ENCODE results near the gene BICRAL. TPM values are rescaled to one million over a fixed set of nuclear protein-coding genes. Genes with fewer than 3 reads are reported as not detected.

BICRAL gene
- total RNA-seq, 2 donors from 2014 or later, result 11.6 to 14.9 TPM

GRCh38 chr6:42745083-42745639, 36.7 kb upstream of the BICRAL start:
- Mint-ChIP-seq H3K27ac (peak overlapping the region; percentile 74), H3K4me3 (peak overlapping the region; percentile 81), H3K4me1 (peaks cover 14% of the 10 kb centered on the region), H3K9me3 (no peaks in the 10 kb centered on the region), H3K27me3 (ENCODE audit: insufficient read depth) (no peaks in the 10 kb centered on the region), H3K36me3 (ENCODE audit: low read depth) (peaks cover 3% of the 10 kb centered on the region)
- DNase-seq, result peak; percentile 71
- Histone ChIP-seq H3K27me3 (ENCODE audit: control insufficient read depth, insufficient read depth, low read length, poor library complexity, severe bottlenecking) (no peaks in the 10 kb centered on the region), H3K36me3 (ENCODE audit: control insufficient read depth, insufficient read depth, low read length) (no peaks in the 10 kb centered on the region), H3K9ac (ENCODE audit: extremely low read depth, low read length, poor library complexity, severe bottlenecking) (peak overlapping the region; percentile 96), H3K9me3 (ENCODE audit: control insufficient read depth, low read length) (no peaks in the 10 kb centered on the region), H3K4me3 (ENCODE audit: low read length) (peak overlapping the region; percentile 96), H3K4me1 (ENCODE audit: control insufficient read depth, insufficient read depth, low read length) (no peaks in the 10 kb centered on the region), H3K27ac (ENCODE audit: low read depth, low read length) (peak overlapping the region; percentile 88)
- WGBS, 2 experiments (ENCODE audit: insufficient coverage in 1 of 2, insufficient read length in 1 of 2), result 3 to 4% methylated on average over 22 to 29 of the region's 29 CpGs
- peak; percentile 32 for TF ChIP-seq CTCF (conservative IDR thresholded peaks at IDR 0.05)

GRCh38 chr6:42745640-42746462, 36.0 kb upstream of the BICRAL start, which contains the start of gene TBCC:
Gene TBCC (minus strand): TSS chr6:42746103. CDS start chr6:42746073, 30 bp downstream.
- 0% methylated on average over 27 to 53 of the region's 57 CpGs for WGBS, 2 experiments (ENCODE audit: insufficient coverage in 1 of 2, insufficient read length in 1 of 2)
- peak within 1 kb of the TSS; percentile 97 for H3K27ac Mint-ChIP-seq

More at GRCh38 chr6:42745640-42746462, 36.0 kb upstream of the BICRAL start, which contains the start of gene TBCC:
- peak within 1 kb of the TSS; percentile 96 for H3K9ac ChIP-seq (ENCODE audit: extremely low read depth, low read length, poor library complexity, severe bottlenecking)
- TF ChIP-seq CTCF (conservative IDR thresholded peaks at IDR 0.05), result no peak
- no peaks in the 10 kb centered on the region for H3K4me1 ChIP-seq (ENCODE audit: control insufficient read depth, insufficient read depth, low read length)
- H3K9me3 ChIP-seq (ENCODE audit: control insufficient read depth, low read length), result no peaks in the 10 kb centered on the region
- peaks cover 14% of the 10 kb centered on the region for H3K4me1 Mint-ChIP-seq
- H3K27me3 ChIP-seq (ENCODE audit: control insufficient read depth, insufficient read depth, low read length, poor library complexity, severe bottlenecking), result no peaks in the 10 kb centered on the region
- peak; percentile 99 for DNase-seq
- H3K36me3 ChIP-seq (ENCODE audit: control insufficient read depth, insufficient read depth, low read length), result no peaks in the 10 kb centered on the region
- H3K9me3 Mint-ChIP-seq, result no peaks in the 10 kb centered on the region
- H3K4me3 Mint-ChIP-seq, result peak within 1 kb of the TSS; percentile 81
- peak within 1 kb of the TSS; percentile 96 for H3K4me3 ChIP-seq (ENCODE audit: low read length)
- H3K27ac ChIP-seq (ENCODE audit: low read depth, low read length), result peak within 1 kb of the TSS; percentile 95
- no peaks in the 10 kb centered on the region for H3K27me3 Mint-ChIP-seq (ENCODE audit: insufficient read depth)
- peaks cover 3% of the 10 kb centered on the region for H3K36me3 Mint-ChIP-seq (ENCODE audit: low read depth)

Measured in endodermal cell (in vitro differentiated cells).